GM12865 (cell line): ENCODE data around the gene SLC17A2.

Experiments used
- DNase-seq: peaks from one replicate; pipeline ENCODE4 v3.0.0; 2010; ENCODE audit warnings: low read depth
- H3K4me3 ChIP-seq: 2 replicates; pipeline ENCODE4 v1.5.1; 2011; ENCODE audit warnings: mild to moderate bottlenecking, low read depth, low read length, control low read depth
- TF ChIP-seq, protein P1 (sequence below): IDR thresholded peaks from 2 replicates; pipeline ENCODE4 v1.5.1; 2011; ENCODE audit warnings: low read length, control low read depth, low read depth, inconsistent platforms; ENCODE audit not compliant: insufficient read depth; ENCODE audit errors: missing control alignments

Gene SLC17A2

DNA sequence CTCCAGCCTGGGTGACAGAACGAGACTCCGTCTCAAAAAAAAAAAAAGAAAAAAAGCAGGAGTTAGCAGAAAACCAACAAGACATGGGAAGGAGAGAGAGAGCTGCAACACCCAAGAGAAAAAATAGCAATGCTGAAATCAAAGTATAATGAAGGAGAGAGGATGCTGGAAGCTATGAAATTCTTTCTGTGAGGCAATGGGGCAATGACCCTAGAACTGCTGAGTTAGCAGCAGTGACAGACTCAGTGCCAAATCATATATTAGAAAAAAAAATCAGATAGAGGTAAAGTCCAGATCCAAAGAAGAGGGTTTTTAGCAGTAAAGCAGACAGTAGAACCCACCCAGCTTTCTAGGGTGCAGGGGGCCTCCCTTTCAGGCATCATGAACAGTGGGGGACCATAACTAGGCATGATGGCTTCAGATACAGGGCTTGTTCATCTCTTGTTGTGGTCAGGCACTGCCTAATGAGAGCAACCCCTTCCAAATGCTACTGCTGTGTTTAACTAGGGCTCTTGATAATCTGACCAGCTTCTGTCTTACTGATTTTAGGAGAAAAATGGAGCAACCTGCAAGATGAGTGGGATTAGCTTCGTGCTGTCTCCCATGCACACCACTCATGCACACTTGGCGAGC is 26.9 kb downstream of the SLC17A2 start:
- no peak for DNase-seq
- TF ChIP-seq, protein P1, sequence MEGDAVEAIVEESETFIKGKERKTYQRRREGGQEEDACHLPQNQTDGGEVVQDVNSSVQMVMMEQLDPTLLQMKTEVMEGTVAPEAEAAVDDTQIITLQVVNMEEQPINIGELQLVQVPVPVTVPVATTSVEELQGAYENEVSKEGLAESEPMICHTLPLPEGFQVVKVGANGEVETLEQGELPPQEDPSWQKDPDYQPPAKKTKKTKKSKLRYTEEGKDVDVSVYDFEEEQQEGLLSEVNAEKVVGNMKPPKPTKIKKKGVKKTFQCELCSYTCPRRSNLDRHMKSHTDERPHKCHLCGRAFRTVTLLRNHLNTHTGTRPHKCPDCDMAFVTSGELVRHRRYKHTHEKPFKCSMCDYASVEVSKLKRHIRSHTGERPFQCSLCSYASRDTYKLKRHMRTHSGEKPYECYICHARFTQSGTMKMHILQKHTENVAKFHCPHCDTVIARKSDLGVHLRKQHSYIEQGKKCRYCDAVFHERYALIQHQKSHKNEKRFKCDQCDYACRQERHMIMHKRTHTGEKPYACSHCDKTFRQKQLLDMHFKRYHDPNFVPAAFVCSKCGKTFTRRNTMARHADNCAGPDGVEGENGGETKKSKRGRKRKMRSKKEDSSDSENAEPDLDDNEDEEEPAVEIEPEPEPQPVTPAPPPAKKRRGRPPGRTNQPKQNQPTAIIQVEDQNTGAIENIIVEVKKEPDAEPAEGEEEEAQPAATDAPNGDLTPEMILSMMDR, result no peak
- H3K4me3 ChIP-seq, result no peak overlapping the region

DNA sequence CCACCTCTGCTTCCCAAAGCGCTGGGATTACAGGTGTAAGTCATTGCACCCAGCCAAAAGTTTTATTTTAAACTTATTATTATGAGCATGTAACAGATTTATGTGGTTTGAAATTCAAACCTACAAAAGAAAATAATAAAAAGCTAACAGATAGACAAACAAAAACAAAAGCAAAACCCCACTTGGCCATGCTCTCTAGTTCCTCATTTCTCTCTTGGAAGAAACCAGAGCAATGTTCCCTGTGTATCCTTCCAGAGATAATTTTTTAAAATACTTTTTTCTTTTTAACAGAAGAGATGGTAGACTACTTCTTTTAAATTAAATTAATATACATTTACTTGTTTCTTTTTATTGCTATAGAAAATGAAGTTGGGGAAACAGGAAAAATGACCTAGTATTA is 28.4 kb downstream of the SLC17A2 start:
- peak; percentile 2 for DNase-seq

DNA sequence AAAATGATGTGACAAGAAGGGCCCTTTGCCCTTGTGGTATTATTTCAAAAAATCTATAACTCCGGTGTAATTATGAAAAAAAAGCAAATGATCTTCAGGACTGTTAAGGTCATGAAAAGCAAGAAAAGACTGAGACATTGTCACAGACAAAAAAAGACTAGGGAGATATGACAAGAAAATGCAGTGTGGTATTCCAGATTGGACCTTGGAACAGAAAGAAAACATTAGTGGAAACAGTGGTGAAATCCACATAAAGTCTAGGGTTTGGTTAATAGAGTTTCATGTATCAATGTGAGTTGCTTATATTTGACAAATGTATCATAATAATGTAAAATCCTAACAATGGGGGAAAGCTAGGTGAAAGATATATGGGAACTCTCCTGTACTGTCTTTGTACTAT is 29.6 kb downstream of the SLC17A2 start:
- TF ChIP-seq, protein P1, result no peak
- H3K4me3 ChIP-seq, result no peak overlapping the region
- no peak for DNase-seq

More for the DNA sequence above, 28.4 kb downstream of the SLC17A2 start:
- no peak overlapping the region for H3K4me3 ChIP-seq
- TF ChIP-seq, protein P1, result no peak

DNA sequence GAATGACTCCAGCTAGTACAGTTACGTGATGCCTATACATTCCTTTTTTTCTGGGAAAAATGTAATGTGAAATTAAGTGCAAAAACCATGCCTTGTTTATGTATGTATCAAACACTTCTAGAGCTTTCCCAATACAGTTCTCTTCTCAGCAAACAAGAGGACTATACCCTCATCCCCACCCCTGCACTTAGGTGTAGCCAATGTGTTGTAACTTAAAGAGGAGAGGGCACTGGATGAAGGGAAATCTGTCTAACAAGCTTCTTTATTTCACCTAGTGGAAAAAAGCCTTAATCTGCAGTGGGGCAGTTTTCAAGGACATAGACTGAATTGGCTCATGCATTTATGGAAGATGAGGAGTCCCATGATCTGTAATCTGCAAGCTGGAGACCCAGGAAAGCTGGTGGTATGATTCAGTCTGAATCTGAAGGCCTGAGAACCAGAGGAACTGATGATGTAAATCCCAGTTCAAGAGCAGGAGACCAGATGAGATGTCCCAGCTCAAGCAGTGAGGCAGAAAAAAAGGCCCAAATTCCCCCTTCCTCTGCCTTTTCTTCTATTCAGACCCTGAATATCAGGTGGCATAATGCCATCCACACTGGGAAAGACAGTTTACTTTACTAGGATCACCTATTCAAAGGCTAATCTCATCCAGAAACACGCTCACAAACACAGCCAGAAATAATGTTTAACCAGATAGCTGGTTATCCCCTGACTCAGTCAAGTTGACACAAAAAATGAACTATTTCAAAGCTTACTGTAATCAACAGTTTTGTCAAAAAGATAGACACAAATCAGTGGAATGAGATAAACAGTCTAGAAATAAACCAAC is 30.7 kb downstream of the SLC17A2 start:
- no peak overlapping the region for H3K4me3 ChIP-seq
- no peak for DNase-seq
- TF ChIP-seq, protein P1, result no peak

DNA sequence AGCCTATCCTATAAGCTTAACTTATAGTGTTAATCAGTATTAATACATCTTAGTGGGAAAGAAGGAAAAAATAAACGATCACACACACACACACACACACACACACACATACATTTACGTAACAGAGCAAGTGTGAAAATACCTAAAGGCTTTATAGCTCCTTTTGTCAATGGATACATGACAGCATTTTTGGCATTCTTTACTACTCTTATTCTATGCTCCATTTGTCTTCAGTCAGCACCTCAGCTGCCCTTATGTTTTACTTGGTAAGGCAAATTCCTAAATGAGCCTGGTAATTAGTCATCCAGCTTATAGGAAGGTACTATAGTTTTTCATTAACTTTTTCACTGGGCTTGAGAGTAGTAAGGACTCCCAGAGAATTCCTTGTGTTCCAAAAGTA is 31.4 kb downstream of the SLC17A2 start:
- TF ChIP-seq, protein P1, result no peak
- H3K4me3 ChIP-seq, result no peak overlapping the region
- no peak for DNase-seq

DNA sequence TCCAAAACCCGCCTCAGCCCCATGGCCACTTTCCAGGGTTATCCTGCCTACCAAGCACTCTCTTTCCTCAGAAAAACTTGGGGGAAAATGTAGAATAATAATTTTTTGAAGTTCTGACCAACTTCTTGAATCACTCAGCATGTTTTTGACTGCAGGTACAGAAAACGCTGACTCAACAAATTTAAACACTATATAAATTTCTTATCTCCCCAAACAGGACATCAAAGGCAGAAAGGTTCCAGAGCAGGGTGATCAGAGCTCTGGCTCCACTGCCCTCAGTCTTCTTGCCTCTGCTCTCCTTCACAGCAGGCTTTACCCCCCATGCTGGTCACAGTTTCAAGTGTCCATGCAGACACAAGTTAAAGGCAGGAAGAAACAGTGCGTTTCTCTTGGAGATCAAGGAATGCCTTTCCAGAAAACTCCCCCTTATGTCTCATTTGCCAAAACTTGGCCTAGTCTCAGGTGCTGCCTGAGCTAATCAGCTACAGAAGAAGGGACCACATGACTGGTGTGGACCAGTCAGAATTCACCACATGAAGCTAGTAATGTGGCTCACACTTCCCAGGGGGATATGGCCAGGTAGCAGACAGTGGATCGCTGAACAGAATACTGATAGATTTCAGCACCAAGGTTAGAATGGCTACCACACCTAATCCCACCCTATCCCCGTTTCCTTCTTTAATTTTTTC is 32.1 kb downstream of the SLC17A2 start:
- H3K4me3 ChIP-seq, result no peak overlapping the region
- TF ChIP-seq, protein P1, result no peak
- DNase-seq, result no peak
